Neural cell (in vitro differentiated cells): ENCODE results near the gene SEC16B. TPM values are rescaled to one million over a fixed set of nuclear protein-coding genes. Genes with fewer than 3 reads are reported as not detected.

Experiments
- H2AFZ ChIP-seq: fragments of 200-600, 300-800 bp; sonication (generic), shearing (Covaris generic); 2 replicates; pipeline ENCODE4 v1.6.0; 2014; ENCODE audit warnings: low read depth, mild to moderate bottlenecking, antibody characterized with exemption, low read length, moderate library complexity
- H3F3A ChIP-seq: fragments of 200-600 bp; shearing (Covaris generic); 2 replicates; pipeline ENCODE4 v1.6.1; 2016; ENCODE audit warnings: mild to moderate bottlenecking, moderate library complexity, mixed read lengths, antibody characterized with exemption, low read length; ENCODE audit not compliant: insufficient read depth, poor library complexity, severe bottlenecking
- H3K27ac ChIP-seq: fragments of 200-600, 300-800 bp; sonication (generic), shearing (Covaris generic); 2 replicates; pipeline ENCODE4 v1.5.1; 2014; ENCODE audit warnings: mild to moderate bottlenecking, low read length, moderate library complexity
- H3K27me3 ChIP-seq: fragments of 300-800, 200-600 bp; sonication (generic), shearing (Covaris generic); 2 replicates; pipeline ENCODE4 v1.6.0; 2014; ENCODE audit warnings: mild to moderate bottlenecking, low read depth, low read length, moderate library complexity; ENCODE audit not compliant: insufficient read depth
- H3K36me3 ChIP-seq: fragments of 300-800, 200-600 bp; sonication (generic), shearing (Covaris generic); 2 replicates; pipeline ENCODE4 v1.5.1; 2014; ENCODE audit warnings: mild to moderate bottlenecking, antibody characterized with exemption, low read length, moderate library complexity; ENCODE audit not compliant: insufficient read depth
- H3K4me2 ChIP-seq: fragments of 300-800, 200-600 bp; sonication (generic), shearing (Covaris generic); 2 replicates; pipeline ENCODE4 v1.6.0; 2014; ENCODE audit warnings: mild to moderate bottlenecking, low read length
- H3K4me3 ChIP-seq: fragments of 300-800, 200-600 bp; sonication (generic), shearing (Covaris generic); 2 replicates; pipeline ENCODE4 v1.5.1; 2014; ENCODE audit warnings: mild to moderate bottlenecking, low read length, moderate library complexity
- H3K79me2 ChIP-seq: fragments of 200-600 bp; shearing (Covaris generic); replicated peaks from 2 replicates; pipeline ENCODE4 v1.6.0; 2014; ENCODE audit warnings: mild to moderate bottlenecking, low read length, moderate library complexity; ENCODE audit not compliant: insufficient read depth
- H3K9ac ChIP-seq: fragments of 300-800, 200-600 bp; sonication (generic), shearing (Covaris generic); 2 replicates; pipeline ENCODE4 v1.6.1; 2016; ENCODE audit warnings: mild to moderate bottlenecking, low read length, mixed read lengths
- H3K9me2 ChIP-seq: fragments of 200-600 bp; shearing (Covaris generic); 2 replicates; pipeline ENCODE4 v1.6.1; 2016; ENCODE audit warnings: mild to moderate bottlenecking, low read length, mixed read lengths; ENCODE audit not compliant: insufficient read depth
- H3K9me3 ChIP-seq: fragments of 200-600, 300-800 bp; sonication (generic), shearing (Covaris generic); 2 replicates; pipeline ENCODE4 v1.6.1; 2016; ENCODE audit warnings: mild to moderate bottlenecking, mixed run types, low read length, moderate library complexity, mixed read lengths
- H4K20me1 ChIP-seq: fragments of 200-600 bp; shearing (Covaris generic); 2 replicates; pipeline ENCODE4 v1.6.1; 2016; ENCODE audit warnings: mild to moderate bottlenecking, mixed run types; ENCODE audit not compliant: insufficient read depth
- EP300 ChIP-seq: fragments of 450-650 bp; conservative IDR thresholded peaks from 2 replicates; pipeline ENCODE4 v1.6.1; 2014; ENCODE audit warnings: antibody characterized with exemption, mild to moderate bottlenecking, moderate library complexity; ENCODE audit not compliant: poor library complexity, severe bottlenecking
- EZH2 ChIP-seq: fragments of 200-600, 300-800 bp; shearing (Covaris generic), sonication (generic); IDR thresholded peaks from 2 replicates; pipeline ENCODE4 v1.6.1; 2014; ENCODE audit warnings: antibody characterized with exemption, low read length, borderline replicate concordance, mild to moderate bottlenecking; ENCODE audit not compliant: insufficient read depth, poor library complexity, severe bottlenecking
- MXI1 ChIP-seq: fragments of 450-650 bp; conservative IDR thresholded peaks from 2 replicates; pipeline ENCODE4 v1.6.1; 2014; ENCODE audit warnings: antibody characterized with exemption, mild to moderate bottlenecking; ENCODE audit not compliant: poor library complexity, severe bottlenecking
- POLR2AphosphoS5 ChIP-seq: IDR thresholded peaks from 2 replicates; pipeline ENCODE4 v1.6.1; 2012
- RAD21 ChIP-seq: fragments of 450-650 bp; conservative IDR thresholded peaks from 2 replicates; pipeline ENCODE4 v1.6.1; 2014; ENCODE audit warnings: antibody characterized with exemption, mild to moderate bottlenecking, moderate library complexity
- SMC3 ChIP-seq: fragments of 450-650 bp; conservative IDR thresholded peaks from 2 replicates; pipeline ENCODE4 v1.6.1; 2014; ENCODE audit warnings: antibody characterized with exemption, mild to moderate bottlenecking, moderate library complexity; ENCODE audit not compliant: poor library complexity
- TAF1 ChIP-seq: IDR thresholded peaks from 2 replicates; pipeline ENCODE4 v1.6.1; 2012; ENCODE audit warnings: low read depth
- polyA plus RNA-seq: library from polyadenylated mRNA; depleted of rRNA; stranded (reverse); fragments of >200 nt; gene quantifications from 2 replicates; pipeline ENCODE4 v1.2.3, GENCODE V29; 2014
- TF ChIP-seq, protein P1 (sequence below): fragments of 450-650 bp; IDR thresholded peaks from 2 replicates; pipeline ENCODE4 v1.5.1; 2014; ENCODE audit warnings: antibody characterized with exemption, mild to moderate bottlenecking, moderate library complexity; ENCODE audit not compliant: poor library complexity, severe bottlenecking
- TF ChIP-seq, protein P2 (sequence below): IDR thresholded peaks from 2 replicates; pipeline ENCODE4 v1.6.1; 2012; ENCODE audit warnings: borderline replicate concordance

SEC16B gene
- polyA plus RNA-seq, 1 donor from 2014 or later, result 0.78 TPM

DNA sequence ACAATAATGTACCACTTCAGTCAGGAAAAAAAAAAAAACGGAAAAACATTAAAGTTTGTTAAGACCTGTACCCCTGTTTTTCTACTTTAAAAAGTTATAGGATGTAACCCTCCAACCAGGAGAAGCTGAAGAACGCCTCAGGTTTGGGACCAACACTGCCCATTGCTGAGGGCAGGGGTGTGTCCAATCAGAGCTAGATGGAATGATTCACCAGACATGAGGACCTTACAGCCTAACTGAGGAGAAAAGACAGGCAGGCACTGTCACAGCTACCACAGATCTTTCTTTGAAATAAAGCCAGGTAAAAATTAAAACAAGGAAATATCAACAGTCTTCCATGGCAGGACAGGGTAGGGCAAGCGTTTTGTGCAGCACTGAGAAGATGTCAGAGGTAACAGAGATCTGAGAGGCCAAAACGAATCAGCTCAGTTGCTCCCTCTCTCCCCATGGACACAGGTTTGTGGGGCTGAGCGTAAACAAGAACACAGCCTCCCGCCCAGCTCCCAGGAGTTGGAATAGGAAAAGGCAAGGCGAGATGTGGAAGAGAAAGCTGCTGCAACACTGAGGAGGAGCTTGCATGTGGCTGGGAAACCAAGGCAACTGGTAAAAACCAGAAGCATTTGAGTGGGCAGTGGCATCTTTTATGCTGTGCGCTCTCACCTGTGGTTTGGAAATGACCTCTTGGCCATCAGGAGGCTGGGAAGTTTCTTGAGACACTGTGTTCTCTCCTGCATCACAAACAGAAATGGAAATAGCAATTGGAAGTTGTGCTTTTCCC lies 34.0 kb downstream of the SEC16B start:
- Histone ChIP-seq H3F3A (no peaks in the 10 kb centered on the region), H3K36me3 (no peaks in the 10 kb centered on the region), H3K9ac (no peak overlapping the region), H3K9me3 (no peaks in the 10 kb centered on the region), H3K9me2 (no peaks in the 10 kb centered on the region), H2AFZ (no peak overlapping the region), H3K79me2 (no peaks in the 10 kb centered on the region), H3K27ac (no peak overlapping the region), H4K20me1 (no peaks in the 10 kb centered on the region), H3K4me3 (no peak overlapping the region), H3K27me3 (no peaks in the 10 kb centered on the region), H3K4me2 (no peak overlapping the region)
- TF ChIP-seq, protein P1, sequence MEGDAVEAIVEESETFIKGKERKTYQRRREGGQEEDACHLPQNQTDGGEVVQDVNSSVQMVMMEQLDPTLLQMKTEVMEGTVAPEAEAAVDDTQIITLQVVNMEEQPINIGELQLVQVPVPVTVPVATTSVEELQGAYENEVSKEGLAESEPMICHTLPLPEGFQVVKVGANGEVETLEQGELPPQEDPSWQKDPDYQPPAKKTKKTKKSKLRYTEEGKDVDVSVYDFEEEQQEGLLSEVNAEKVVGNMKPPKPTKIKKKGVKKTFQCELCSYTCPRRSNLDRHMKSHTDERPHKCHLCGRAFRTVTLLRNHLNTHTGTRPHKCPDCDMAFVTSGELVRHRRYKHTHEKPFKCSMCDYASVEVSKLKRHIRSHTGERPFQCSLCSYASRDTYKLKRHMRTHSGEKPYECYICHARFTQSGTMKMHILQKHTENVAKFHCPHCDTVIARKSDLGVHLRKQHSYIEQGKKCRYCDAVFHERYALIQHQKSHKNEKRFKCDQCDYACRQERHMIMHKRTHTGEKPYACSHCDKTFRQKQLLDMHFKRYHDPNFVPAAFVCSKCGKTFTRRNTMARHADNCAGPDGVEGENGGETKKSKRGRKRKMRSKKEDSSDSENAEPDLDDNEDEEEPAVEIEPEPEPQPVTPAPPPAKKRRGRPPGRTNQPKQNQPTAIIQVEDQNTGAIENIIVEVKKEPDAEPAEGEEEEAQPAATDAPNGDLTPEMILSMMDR, result no peak

DNA sequence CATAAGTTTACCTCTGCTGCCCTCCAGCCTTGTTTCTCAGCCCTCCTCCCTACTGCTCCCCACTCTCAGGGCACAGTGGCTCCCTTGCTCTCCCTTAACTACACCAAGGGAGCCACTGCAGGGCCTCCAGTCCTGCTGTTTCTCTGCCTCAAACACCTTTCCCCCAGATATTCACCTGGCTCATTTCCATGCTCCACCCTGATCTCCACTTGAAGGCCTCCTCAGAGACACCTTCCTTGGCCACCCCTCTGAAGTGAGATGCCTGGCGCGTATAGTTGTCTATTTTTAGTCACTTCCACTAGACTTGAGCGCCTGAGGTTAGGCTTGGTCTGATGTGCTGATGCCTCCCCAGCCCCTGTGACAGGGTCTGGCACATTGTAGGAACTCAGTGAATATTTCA lies 34.9 kb downstream of the SEC16B start:
- no peak overlapping the region for H3K9ac ChIP-seq

More for the DNA sequence above, 34.9 kb downstream of the SEC16B start:
- H4K20me1 ChIP-seq, result no peaks in the 10 kb centered on the region
- no peaks in the 10 kb centered on the region for H3K9me3 ChIP-seq
- H3K9me2 ChIP-seq, result no peaks in the 10 kb centered on the region
- no peak overlapping the region for H3K27ac ChIP-seq
- no peaks in the 10 kb centered on the region for H3K36me3 ChIP-seq
- H2AFZ ChIP-seq, result no peak overlapping the region
- no peaks in the 10 kb centered on the region for H3K27me3 ChIP-seq
- H3K4me3 ChIP-seq, result no peak overlapping the region
- TF ChIP-seq TAF1, result no peak
- no peak for TF ChIP-seq POLR2AphosphoS5
- TF ChIP-seq, protein P1, result no peak
- no peak for TF ChIP-seq EP300
- TF ChIP-seq SMC3, result no peak
- no peak for TF ChIP-seq EZH2
- no peak for TF ChIP-seq MXI1
- no peak for TF ChIP-seq RAD21
- TF ChIP-seq, protein P2, sequence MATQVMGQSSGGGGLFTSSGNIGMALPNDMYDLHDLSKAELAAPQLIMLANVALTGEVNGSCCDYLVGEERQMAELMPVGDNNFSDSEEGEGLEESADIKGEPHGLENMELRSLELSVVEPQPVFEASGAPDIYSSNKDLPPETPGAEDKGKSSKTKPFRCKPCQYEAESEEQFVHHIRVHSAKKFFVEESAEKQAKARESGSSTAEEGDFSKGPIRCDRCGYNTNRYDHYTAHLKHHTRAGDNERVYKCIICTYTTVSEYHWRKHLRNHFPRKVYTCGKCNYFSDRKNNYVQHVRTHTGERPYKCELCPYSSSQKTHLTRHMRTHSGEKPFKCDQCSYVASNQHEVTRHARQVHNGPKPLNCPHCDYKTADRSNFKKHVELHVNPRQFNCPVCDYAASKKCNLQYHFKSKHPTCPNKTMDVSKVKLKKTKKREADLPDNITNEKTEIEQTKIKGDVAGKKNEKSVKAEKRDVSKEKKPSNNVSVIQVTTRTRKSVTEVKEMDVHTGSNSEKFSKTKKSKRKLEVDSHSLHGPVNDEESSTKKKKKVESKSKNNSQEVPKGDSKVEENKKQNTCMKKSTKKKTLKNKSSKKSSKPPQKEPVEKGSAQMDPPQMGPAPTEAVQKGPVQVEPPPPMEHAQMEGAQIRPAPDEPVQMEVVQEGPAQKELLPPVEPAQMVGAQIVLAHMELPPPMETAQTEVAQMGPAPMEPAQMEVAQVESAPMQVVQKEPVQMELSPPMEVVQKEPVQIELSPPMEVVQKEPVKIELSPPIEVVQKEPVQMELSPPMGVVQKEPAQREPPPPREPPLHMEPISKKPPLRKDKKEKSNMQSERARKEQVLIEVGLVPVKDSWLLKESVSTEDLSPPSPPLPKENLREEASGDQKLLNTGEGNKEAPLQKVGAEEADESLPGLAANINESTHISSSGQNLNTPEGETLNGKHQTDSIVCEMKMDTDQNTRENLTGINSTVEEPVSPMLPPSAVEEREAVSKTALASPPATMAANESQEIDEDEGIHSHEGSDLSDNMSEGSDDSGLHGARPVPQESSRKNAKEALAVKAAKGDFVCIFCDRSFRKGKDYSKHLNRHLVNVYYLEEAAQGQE, result no peak
- no peaks in the 10 kb centered on the region for H3F3A ChIP-seq
- no peak overlapping the region for H3K4me2 ChIP-seq
- H3K79me2 ChIP-seq, result no peaks in the 10 kb centered on the region
